HFF-Myc (cell line): ENCODE results near the gene IQCE.

ENCODE experiments used
- DNase-seq: peaks from one replicate; pipeline ENCODE4 v3.0.0-alpha.2; 2011; ENCODE audit warnings: low read depth; ENCODE audit errors: extremely low read depth
- H3K4me3 ChIP-seq: replicated peaks from 2 replicates; pipeline ENCODE4 v1.5.1; 2011; ENCODE audit warnings: low read depth, mild to moderate bottlenecking, control low read depth, low read length
- CTCF ChIP-seq: IDR thresholded peaks from 2 replicates; pipeline ENCODE4 v1.5.1; 2012; ENCODE audit warnings: mild to moderate bottlenecking, low read depth, low read length, control low read depth; ENCODE audit errors: missing control alignments

IQCE gene

GRCh38 chr7:2643386-2644219, 84.8 kb downstream of the IQCE start:
- TF ChIP-seq CTCF = peak; percentile 21
- DNase-seq = no peak
- no peak overlapping the region for H3K4me3 ChIP-seq

- no peak for DNase-seq
- H3K4me3 ChIP-seq = no peak overlapping the region
- TF ChIP-seq CTCF = no peak
These were observed 85.4 kb downstream of the IQCE start for GRCh38 chr7:2644220-2644561.

GRCh38 chr7:2644562-2645273, 85.9 kb downstream of the IQCE start:
- DNase-seq = no peak
- TF ChIP-seq CTCF = no peak
- no peak overlapping the region for H3K4me3 ChIP-seq

- TF ChIP-seq CTCF = no peak
- no peak for DNase-seq
- H3K4me3 ChIP-seq = no peak overlapping the region
These were observed 86.6 kb downstream of the IQCE start for GRCh38 chr7:2645274-2645868.

GRCh38 chr7:2646336-2646679, 87.5 kb downstream of the IQCE start:
- no peak for DNase-seq
- no peak for TF ChIP-seq CTCF

GRCh38 chr7:2646680-2647571, 88.1 kb downstream of the IQCE start:
- H3K4me3 ChIP-seq = no peak overlapping the region
- no peak for DNase-seq

More at GRCh38 chr7:2646336-2646679, 87.5 kb downstream of the IQCE start:
- H3K4me3 ChIP-seq = no peak overlapping the region

More at GRCh38 chr7:2646680-2647571, 88.1 kb downstream of the IQCE start:
- no peak for TF ChIP-seq CTCF
